Stimulated activated CD8-positive, alpha-beta memory T cell treated with anti-CD3 and anti-CD28 coated beads, Interleukin-12 subunit alpha, Interleukin-12 subunit beta, amount 100 ng/mL, for 4 hours (primary cell): Measurements from ENCODE around the gene RBP5.

Source experiments
- DNase-seq: peaks from one replicate; pipeline ENCODE4 v3.0.0-alpha.2; 2020; ENCODE audit warnings: low read depth

Gene RBP5, protein sequence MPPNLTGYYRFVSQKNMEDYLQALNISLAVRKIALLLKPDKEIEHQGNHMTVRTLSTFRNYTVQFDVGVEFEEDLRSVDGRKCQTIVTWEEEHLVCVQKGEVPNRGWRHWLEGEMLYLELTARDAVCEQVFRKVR

DNA sequence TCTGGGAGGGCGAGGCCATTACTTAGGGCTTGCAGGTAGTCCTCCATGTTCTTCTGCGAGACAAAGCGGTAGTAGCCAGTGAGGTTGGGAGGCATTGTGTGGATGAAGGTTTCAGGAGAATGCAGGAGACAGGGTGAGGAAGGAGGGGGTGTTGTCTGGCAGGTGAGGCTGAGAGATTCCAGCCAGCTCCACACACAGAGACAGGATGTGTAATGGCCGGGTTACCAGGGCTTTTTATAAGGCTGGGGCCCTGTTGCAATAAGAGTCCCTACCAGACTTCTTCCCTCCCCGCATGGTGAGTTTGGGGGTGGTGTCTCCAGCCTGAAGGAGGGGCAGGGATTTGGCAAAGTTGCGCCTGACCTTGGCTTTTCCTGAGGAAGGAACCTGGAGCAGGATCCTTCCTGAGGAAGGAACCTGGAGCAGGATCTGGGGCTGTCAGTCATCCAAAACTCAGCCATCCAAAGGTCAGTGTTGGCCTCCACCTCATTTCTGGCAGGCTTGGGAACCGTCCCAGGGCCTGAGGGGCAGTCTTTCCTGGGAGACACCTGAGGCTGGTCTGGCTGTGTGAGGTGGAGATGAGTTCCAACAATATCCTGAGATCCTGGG lies at the start of gene RBP5:
Gene RBP5, minus strand, starts transcription at position 209 of the 606 bp plus-strand sequence. Its CDS starts 114 bp downstream, at position 95.
- DNase-seq, result no peak

GRCh38 chr12:7178481-7178880 lies 49.8 kb upstream of the RBP5 start:
- DNase-seq, result no peak

DNA sequence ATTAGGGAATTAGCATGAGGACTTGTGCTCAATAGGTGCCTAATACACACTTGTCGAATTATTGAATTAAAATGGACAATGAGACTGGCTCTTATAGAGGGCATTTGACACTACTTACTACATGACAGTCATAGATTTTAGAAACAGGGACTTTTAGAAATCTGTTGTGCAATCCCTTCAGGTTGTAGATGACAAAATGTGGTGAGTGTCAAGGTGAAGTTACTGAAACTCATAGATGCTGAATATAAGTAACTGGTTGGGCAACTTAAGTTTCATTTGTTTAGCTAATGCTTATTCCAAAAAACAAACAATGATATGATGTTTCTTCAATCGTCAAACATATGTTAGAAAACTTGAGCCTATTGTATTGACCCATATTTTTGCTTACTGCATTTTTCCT lies 47.9 kb upstream of the RBP5 start:
- DNase-seq, result no peak

GRCh38 chr12:7175493-7175892 lies 46.8 kb upstream of the RBP5 start:
- no peak for DNase-seq

DNA sequence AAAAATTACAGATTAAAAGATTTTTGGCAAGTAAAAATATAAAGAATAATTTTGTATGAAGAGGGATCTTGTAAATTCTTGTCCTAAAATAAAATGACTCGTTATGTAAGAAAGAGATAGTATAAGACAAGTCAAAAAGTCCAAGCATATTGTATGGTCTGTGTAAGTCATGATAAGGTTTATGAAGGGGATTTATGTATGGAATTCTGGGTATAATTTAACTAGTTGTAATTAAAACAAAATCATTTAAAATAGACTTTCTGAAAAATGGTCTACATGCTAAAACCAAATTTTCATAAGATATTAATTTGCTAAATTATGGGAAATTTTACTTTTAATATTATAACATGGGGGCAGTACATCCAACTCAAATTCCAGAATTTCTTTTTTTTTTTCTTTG lies 43.2 kb upstream of the RBP5 start:
- no peak for DNase-seq

DNA sequence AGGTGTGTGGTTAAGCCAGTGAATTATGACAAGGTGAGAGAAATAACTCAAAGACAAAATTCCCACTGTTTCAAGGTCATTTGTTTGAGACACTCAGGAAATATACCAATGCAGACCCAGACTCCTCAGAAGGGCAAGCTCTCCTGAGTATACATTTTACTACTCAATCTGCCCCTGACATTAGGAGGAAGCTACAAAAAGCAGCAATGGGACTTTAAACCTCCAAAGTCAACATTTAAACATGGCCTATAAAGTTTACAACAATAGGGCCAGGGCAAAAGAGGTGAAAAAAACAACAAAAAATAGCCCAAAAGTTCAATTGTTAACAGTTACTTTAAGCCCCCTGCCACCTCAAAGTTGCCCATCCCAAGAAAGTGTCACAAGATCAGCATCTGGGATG lies 41.3 kb upstream of the RBP5 start:
- DNase-seq, result no peak

DNA sequence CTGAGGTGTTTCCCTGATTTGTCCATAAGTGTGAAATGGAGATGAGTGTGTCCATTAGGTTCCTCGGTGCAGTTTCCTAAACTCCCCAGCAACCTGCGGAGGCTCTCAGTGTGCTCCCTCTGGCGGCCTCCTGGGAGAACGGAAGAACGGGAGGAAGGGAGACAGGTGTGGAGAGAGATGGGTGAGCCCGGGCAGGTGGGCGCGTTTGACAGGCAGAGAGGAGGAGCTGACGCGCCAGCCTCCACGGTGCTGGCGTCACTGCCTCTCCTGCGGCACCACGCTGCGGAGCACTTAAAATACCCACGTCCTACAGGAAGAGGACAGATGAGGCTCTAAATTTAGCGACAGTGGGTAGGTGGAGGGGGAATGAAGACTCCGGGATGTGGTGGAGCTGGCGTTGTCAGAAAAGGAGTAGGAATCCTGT lies 34.0 kb upstream of the RBP5 start:
- no peak for DNase-seq

DNA sequence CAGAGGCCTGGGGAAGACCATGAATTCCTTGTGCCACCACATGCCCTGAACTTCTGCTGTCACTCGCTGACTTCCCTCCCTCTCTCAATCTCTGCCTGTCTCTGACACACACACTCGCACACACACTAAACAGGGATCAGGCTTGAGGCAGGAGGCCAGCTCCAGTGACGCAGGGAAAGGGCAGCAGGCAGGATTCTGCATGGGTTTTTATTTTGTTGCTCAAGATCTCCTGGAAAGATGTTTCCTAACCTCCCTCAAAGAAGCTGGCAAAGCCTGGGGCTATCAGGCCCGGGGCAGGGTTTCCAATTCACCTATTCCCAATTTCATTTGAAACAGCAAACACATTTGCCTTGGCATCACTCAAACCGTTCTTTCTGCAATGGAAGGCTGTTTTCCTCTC lies 33.1 kb upstream of the RBP5 start:
- DNase-seq, result no peak

DNA sequence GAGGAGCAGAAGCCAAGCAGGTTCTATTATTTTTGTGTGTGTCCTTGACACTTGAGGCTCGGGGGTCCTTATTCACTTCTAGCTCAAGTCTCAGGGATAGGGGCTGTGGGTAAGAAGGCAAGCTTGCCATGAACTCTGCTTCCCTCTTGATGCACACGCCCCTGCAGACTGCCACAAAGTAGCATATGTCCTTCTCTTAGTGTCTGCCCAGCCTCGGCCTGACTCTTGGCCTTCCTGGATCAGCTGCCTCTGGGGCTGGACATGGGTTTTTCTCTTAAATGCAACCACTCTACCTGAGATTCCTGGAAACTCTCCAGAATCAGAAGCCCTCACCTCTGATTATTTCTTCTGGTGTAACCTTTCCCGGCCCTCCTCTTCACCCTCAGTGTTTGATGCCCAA lies 32.6 kb upstream of the RBP5 start:
- DNase-seq, result no peak

DNA sequence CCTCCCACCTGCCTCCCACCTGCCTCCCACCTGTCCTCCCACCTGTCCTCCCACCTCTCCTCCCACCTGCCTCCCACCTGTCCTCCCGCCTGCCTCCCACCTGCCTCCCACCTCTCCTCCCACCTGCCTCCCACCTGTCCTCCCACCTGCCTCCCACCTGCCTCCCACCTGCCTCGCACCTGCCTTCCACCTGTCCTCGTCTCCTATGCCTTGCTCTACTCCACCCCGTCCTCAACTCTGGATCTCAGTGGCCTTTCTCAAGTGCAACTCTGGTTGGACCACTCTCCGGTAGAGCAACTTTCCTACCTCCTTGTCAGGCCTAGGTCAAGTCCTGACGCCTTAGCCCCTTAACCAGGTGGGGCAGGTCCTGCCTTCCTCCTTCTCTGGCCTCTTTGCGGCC lies 31.5 kb upstream of the RBP5 start:
- DNase-seq, result no peak

DNA sequence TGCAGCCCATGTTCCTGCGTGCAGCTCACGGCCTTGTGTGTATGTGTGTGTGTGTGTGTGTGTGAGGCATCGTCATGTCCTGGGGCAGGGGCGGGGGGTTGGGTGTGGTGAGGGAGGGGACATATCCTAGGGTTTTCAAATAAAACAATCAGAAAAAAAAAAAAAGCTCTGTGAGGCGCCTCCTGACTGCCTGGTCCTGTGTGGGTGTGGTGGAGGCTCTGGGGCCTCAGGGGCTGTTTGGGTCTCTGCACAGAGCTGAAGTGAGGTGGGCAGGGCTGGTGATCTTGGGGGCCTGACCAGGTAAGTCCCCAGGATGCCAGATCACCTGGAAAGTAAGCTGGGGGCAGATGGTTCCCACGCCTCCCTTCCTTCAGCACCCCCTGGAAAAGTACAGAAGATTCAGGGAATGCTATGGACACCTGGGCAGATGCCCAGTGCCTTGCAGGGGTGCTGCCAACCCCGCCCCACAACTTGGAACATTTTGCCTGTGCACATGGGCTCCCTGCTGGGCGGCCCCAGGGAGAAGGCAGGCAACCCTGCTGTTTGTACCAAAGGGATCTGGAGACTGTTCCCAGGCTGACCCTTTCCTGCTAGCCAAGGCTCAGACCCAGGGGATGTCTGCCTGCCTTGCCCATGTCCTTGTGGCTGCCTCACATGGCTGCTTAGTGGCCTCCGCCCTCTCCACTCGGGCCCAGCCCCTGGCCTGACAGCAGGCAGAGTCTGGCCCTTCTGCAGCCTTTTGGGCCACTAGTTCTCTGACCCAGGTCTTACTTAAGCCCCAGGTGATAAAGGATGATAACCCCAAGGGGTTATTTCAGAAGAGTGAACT lies 30.3 kb upstream of the RBP5 start:
- DNase-seq, result no peak

DNA sequence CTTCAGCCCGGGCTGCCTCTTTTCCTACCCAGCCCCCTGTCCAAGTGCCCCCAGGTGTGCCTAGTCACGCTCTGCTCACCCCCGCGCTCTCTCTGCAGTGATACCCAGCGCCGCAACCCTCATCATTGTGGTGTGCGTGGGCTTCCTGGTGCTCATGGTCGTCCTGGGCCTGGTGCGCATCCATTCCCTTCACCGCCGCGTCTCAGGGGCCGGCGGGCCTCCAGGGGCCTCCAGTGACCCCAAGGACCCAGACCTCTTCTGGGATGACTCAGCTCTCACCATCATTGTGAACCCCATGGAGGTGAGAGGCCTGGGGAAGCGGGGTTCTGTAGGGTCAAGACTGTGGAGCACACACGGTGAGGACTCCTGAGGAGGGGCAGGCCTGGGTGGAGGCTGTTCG lies 28.7 kb upstream of the RBP5 start:
- no peak for DNase-seq

DNA sequence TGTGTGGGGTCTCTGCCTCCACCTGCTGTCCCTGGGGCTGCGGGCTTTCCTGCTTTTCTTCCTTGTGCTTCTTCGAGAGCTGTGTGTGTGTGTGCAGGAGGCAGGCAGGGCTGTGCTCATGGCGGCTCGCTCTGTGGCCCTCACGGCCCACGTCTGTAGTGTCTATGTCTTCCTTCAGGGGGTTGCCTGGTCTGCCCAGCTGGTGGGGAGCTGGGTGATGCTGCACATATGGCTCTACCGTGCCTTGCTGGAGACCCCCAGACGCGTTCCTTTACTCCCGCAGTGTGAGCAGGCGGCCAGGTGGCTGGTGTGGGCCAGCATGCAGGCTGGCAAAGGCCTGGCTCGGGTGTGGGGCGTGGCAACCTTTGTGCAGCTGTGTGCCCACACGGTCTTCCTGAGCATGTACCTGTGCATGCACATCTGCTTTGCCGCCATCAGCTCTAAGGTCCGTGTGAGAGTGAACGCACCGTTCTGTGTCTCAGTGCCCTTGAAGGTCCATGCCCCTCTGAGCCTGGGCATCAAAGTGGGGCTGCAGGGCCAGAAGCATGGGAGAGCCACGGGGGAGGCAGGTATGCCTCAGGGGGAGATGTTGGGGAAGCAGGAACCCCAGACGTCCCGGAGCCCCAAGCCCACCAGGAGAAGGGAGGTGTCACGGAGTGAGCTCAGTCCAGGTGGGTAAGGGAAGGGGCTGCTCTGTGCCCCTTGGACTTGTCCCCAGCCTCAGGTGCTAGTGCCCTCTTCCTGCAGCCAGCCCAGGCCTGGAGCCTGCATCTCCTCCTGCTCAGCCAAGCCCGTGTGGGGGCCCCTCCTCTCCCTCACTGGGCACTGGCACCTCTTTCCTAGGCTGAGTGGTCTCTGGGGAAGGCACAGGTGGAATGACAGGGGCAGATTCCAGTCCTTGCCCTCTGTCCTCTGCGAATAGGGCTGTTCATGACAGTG lies 27.8 kb upstream of the RBP5 start:
- DNase-seq, result no peak

DNA sequence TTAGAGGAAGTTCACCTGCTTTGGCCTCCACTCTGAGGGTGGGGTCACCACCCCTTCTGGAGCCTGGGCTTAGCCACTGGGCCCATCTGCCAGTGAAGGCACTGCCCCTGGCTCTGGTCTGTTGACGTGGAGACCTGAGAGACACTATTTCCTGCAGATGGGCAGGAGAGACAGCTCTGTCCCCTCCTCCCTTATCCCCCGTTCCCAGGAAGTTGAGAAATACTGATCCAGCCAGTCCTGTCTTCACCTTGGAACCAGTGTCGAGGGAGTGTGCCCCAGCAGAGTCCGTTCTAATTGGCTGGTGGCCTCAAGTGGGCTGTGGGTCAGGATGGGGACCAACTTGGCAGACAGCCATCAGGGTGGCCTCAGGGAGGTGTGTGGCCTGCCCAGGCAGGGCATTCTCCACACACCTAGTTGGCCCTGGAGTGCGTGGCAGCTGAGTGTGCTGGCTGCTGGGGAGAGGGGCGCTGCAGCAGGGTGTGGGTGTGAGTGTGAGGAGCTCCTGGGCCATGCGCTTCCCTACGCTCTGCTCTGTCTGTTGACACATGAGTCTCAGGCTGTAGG lies 26.9 kb upstream of the RBP5 start:
- no peak for DNase-seq

GRCh38 chr12:7154901-7155470 lies 26.3 kb upstream of the RBP5 start:
- DNase-seq, result no peak

- DNase-seq, result no peak
These were observed 25.4 kb upstream of the RBP5 start for GRCh38 chr12:7154042-7154441.

GRCh38 chr12:7152818-7153217 lies 24.1 kb upstream of the RBP5 start:
- no peak for DNase-seq

GRCh38 chr12:7151532-7151931 lies 22.8 kb upstream of the RBP5 start:
- DNase-seq, result no peak

DNA sequence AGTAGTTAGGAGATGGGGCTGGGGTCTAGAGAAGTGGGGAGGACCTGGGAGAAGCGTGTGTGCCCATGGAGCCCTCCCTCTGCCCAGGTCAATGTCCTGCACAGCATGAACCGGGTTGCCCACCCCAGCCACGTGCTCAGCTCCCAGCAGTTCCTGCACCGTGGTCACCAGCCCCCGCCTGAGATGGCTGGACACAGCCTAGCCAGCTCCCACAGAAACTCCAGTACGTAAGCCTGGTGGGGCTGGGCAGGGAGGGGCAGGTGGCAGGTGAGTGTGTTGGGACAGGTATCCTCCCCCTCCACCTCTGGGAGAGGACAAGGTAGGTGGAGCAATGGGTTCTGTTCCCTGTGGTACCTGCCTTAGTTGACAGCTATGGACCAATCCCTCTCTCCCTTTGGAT lies 22.2 kb upstream of the RBP5 start:
- no peak for DNase-seq

GRCh38 chr12:7150356-7150755 lies 21.7 kb upstream of the RBP5 start:
- no peak for DNase-seq

- no peak for DNase-seq
These were observed 18.2 kb upstream of the RBP5 start for GRCh38 chr12:7146906-7147305.

DNA sequence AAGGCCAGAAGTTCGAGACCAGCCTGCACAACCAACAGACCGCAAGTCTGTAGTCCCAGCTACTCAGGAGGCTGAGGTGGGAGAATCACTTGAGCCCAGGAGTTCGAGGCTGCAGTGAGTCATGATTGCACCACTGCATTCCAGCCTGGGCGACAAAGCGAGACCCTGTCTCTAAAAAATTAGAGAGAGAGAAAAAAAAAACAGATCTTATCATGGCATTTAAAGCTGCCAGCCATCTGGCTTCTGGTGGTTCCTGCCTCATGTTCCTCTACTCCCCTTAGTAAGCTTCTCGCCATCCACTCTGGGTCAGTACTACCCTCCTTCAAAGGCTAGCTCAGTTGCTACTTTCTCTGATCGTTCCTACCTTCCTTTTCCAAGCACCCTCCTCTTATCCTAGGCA lies 17.5 kb upstream of the RBP5 start:
- DNase-seq, result no peak
